Measurements from ENCODE around the gene C2.

Gene C2

DNA sequence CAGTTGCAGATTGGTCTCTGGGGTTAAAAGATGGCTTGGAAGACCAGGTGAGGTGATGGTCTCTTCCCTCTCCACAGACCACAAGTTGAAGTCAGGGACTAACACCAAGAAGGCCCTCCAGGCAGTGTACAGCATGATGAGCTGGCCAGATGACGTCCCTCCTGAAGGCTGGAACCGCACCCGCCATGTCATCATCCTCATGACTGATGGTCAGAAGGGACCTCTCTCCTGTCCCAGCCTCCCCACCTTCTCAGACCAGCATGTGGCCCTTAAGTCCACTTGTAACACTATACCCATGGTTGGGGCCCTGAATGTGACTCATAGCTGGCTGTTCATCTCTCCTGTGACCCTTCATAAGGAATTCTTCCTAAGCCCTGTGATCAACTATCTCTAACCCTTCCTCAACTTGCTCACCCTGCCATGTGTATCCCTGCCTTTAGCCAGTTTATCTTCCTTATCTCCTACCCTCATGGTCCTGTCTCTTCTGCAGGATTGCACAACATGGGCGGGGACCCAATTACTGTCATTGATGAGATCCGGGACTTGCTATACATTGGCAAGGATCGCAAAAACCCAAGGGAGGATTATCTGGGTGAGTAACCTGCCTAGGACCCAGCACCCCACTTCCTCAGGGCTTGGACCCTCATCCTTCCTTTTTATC is 21.4 kb downstream of the C2 start:
- no peak overlapping the region for H3K9ac ChIP-seq (ENCODE audit: low read depth, low read length)
- H3K9me3 ChIP-seq (ENCODE audit: control insufficient read depth, insufficient read depth, low read length), result no peaks in the 10 kb centered on the region
- no peak overlapping the region for H3K4me3 ChIP-seq (ENCODE audit: low read depth, low read length)
- H3K36me3 ChIP-seq (ENCODE audit: control insufficient read depth, insufficient read depth, low read length), result peaks cover 25% of the 10 kb centered on the region
- H3K27me3 ChIP-seq (ENCODE audit: control insufficient read depth, insufficient read depth, low read length), result peaks cover 3% of the 10 kb centered on the region
- H3K4me1 ChIP-seq (ENCODE audit: control insufficient read depth, insufficient read depth, low read length), result peaks cover 2% of the 10 kb centered on the region

DNA sequence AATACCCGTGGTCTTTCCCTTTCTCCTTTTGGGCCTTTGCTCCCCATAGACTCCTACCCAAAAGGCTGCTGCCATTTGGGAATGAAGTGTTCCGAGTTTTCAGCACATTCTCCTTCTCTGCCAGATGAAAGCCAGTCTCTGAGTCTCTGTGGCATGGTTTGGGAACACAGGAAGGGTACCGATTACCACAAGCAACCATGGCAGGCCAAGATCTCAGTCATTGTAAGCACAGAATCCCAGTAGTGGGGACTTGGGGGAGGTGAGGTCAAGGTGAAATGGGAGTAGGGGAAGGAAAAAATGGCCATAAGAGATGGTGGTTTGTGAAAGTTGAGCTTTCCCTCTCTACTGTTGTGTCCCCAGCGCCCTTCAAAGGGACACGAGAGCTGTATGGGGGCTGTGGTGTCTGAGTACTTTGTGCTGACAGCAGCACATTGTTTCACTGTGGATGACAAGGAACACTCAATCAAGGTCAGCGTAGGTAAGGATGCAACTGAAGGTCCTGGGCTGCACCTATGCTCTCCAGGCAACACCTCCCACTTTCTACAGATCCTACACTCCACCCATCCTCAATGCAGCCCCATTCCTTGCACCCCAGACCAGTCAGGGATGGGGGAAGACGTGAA is 22.5 kb downstream of the C2 start:
- Histone ChIP-seq H3K27me3 (ENCODE audit: control insufficient read depth, insufficient read depth, low read length) (no peaks in the 10 kb centered on the region), H3K9me3 (ENCODE audit: control insufficient read depth, insufficient read depth, low read length) (no peaks in the 10 kb centered on the region), H3K4me3 (ENCODE audit: low read depth, low read length) (no peak overlapping the region), H3K9ac (ENCODE audit: low read depth, low read length) (no peak overlapping the region), H3K4me1 (ENCODE audit: control insufficient read depth, insufficient read depth, low read length) (peaks cover 2% of the 10 kb centered on the region), H3K36me3 (ENCODE audit: control insufficient read depth, insufficient read depth, low read length) (peaks cover 36% of the 10 kb centered on the region)

DNA sequence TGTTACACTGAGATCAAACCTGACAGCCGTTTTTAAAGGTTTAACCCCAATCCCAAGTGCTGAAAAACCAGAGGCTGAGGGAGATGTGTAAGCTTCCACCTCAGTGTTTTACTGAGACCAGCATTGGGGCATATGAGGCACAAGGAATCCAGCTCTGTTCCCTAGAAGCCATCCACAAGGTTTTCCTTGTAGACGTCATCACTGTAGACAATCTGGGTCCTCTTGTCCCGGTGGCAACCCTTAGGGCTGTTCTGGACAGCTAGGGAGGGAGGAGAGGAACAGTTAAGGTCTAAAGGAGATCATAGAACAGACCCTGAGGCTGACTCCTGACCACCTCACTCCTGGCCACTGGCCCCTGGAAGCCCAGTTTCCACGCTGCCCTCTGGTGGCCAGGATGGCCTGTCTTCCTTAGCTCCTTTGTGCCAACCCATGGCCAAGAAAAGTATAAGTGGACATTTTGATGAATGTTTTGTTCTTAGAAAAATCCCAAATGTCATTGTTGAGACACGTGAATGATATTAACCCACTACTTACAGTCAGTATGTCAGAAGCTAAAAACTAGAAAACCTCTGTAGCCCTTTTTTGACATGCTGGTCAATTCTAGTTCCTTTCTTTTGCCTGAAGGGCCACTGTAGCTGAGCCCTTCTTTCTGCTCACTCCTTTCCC is 24.8 kb downstream of the C2 start:
- H3K36me3 ChIP-seq (ENCODE audit: control insufficient read depth, insufficient read depth, low read length), result peaks cover 43% of the 10 kb centered on the region
- H3K27me3 ChIP-seq (ENCODE audit: control insufficient read depth, insufficient read depth, low read length), result no peaks in the 10 kb centered on the region
- no peaks in the 10 kb centered on the region for H3K4me1 ChIP-seq (ENCODE audit: control insufficient read depth, insufficient read depth, low read length)
- H3K4me3 ChIP-seq (ENCODE audit: low read depth, low read length), result no peak overlapping the region
- no peaks in the 10 kb centered on the region for H3K9me3 ChIP-seq (ENCODE audit: control insufficient read depth, insufficient read depth, low read length)
- H3K9ac ChIP-seq (ENCODE audit: low read depth, low read length), result no peak overlapping the region

DNA sequence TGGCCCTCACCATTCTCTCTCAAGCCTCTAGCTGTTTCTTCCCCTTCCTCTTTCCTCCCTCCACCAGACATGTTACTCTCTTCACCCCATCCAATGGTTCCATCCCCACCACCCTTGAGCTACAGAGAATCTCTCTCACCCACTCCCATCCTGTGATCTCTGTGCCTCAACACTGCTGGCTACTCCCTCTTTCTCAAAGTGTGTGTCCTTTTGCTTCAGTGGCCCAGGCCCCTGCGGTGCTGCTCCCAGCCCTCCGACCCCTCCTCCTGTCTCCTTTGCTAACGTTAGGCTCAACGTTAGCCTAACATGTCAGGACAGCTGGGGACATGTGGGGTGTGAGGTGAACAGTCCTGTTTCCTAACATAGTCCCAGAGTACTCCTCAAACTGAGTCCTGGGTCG is 25.4 kb downstream of the C2 start:
- Histone ChIP-seq H3K9me3 (ENCODE audit: control insufficient read depth, insufficient read depth, low read length) (no peaks in the 10 kb centered on the region), H3K9ac (ENCODE audit: low read depth, low read length) (no peak overlapping the region), H3K36me3 (ENCODE audit: control insufficient read depth, insufficient read depth, low read length) (peaks cover 43% of the 10 kb centered on the region), H3K4me3 (ENCODE audit: low read depth, low read length) (no peak overlapping the region), H3K27me3 (ENCODE audit: control insufficient read depth, insufficient read depth, low read length) (no peaks in the 10 kb centered on the region), H3K4me1 (ENCODE audit: control insufficient read depth, insufficient read depth, low read length) (no peaks in the 10 kb centered on the region)

DNA sequence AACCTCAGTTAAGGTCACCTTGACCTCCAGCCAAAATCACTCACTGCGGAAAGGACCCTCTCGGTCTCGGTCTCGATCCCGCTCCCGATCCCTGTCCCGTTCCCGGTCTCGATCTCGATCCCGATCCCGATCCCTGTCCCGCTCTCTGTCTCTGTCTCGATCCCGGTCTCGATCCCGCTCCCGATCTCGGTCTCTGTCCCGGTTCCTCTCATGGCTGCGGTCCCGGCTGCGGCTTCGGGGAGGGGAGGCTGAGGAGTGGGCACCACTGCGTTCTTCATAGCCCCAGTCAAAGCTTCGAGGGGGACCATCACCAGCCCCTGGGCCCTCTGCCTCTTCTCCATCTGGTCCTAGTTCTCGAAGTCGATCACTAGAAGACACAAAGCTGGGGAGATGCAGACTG is 27.0 kb downstream of the C2 start:
- no peak overlapping the region for H3K4me3 ChIP-seq (ENCODE audit: low read depth, low read length)
- no peaks in the 10 kb centered on the region for H3K4me1 ChIP-seq (ENCODE audit: control insufficient read depth, insufficient read depth, low read length)
- no peak overlapping the region for H3K9ac ChIP-seq (ENCODE audit: low read depth, low read length)
- H3K36me3 ChIP-seq (ENCODE audit: control insufficient read depth, insufficient read depth, low read length), result peaks cover 43% of the 10 kb centered on the region
- H3K27me3 ChIP-seq (ENCODE audit: control insufficient read depth, insufficient read depth, low read length), result no peaks in the 10 kb centered on the region
- no peaks in the 10 kb centered on the region for H3K9me3 ChIP-seq (ENCODE audit: control insufficient read depth, insufficient read depth, low read length)

DNA sequence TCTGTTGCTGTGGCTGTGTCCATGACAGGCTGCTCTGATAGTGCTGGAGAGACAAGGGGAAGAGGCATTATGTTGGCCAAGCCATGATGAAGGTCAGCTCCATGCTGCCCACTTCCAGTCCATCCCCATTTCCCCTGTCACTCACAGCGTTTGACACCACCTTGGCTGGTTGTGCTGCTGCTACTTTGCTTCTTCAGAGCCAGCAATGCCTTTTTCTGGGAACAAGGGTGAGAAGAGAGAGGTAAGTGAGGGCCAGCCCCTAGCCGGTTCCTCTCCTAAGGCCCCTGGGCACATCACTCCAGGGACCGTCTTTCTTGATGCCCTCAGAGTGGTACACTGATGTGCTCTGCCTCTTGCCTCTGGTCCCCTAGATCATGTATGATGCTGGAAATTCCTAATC is 29.3 kb downstream of the C2 start:
- Histone ChIP-seq H3K27me3 (ENCODE audit: control insufficient read depth, insufficient read depth, low read length) (no peaks in the 10 kb centered on the region), H3K9ac (ENCODE audit: low read depth, low read length) (no peak overlapping the region), H3K9me3 (ENCODE audit: control insufficient read depth, insufficient read depth, low read length) (no peaks in the 10 kb centered on the region), H3K4me1 (ENCODE audit: control insufficient read depth, insufficient read depth, low read length) (no peaks in the 10 kb centered on the region), H3K36me3 (ENCODE audit: control insufficient read depth, insufficient read depth, low read length) (peaks cover 45% of the 10 kb centered on the region), H3K4me3 (ENCODE audit: low read depth, low read length) (no peak overlapping the region)

DNA sequence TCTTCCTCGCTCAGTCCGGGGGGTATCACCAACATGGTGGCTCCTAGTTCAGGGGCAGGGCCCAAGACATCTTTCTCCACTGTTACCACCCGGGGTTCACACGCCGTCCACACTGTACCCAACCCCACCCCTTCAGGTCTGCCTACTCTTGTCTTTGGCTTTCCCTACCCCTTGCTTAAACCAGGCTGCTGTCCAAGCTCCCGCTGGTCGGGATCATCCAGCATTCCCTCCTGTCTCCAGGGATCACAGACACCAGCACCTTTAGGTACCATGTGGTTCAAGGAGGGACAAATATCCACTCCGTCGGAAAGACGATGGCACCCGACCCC is 30.9 kb downstream of the C2 start:
- H3K36me3 ChIP-seq (ENCODE audit: control insufficient read depth, insufficient read depth, low read length), result peaks cover 46% of the 10 kb centered on the region
- H3K9ac ChIP-seq (ENCODE audit: low read depth, low read length), result peak overlapping the region; percentile 41

DNA sequence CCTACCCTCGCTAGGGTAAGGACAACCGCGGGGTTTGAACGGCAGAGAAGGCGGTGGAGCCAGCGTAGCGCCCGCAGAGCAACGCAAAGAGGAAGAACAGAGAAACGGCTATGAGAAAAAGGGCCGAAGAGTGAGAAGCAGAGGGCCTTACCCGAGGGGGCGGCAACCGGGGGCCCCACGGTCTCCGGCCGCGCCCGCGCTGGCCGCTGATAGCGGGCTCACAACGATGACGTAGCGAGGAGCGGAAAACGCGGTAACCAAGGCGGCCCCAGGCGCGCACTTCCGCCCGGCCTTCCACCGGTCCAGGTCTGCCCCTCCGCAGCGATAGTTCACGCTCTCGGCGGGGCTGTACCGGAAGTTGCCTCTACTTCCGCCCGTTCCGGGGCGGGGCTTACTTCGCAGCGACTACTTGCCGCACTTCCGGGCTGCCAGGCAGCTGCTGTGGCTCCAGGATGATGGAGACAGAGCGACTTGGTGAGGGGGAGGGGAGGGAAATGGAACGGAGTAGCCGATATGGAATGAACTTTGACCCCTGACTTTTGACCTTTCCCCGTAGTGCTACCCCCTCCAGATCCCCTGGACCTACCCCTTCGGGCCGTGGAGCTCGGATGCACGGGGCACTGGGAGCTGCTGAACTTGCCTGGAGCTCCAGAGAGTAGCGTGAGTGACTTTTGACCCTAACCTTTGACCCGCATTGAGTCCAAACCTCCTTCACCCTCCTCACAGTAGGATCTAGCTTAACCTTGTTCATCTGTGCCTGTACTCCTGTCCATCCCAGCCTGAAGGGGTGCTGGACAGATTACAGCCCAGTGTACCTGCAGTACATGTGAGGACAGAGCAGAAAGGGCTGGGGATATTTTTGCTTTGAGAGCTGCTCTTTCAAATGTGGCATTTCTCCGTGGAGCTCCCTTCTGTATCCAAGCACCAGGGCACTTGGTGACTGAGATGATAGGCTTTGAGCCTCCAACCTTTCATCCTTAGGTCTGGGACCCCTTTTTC is 31.5 kb downstream of the C2 start, which contains the start of the genes NELFE and SKIC2:
NELFE (minus strand) TSS at position 231 of the 999 bp plus-strand sequence. CDS start 525 bp downstream, outside the sequence.
SKIC2 (plus strand) TSS at position 435 of the 999 bp plus-strand sequence; CDS start at position 453, 18 bp downstream.
- no peaks in the 10 kb centered on the region for H3K9me3 ChIP-seq (ENCODE audit: control insufficient read depth, insufficient read depth, low read length)
- H3K27me3 ChIP-seq (ENCODE audit: control insufficient read depth, insufficient read depth, low read length), result no peaks in the 10 kb centered on the region
- H3K4me3 ChIP-seq (ENCODE audit: low read depth, low read length), result peak within 1 kb of the TSS; percentile 92
- peaks cover 46% of the 10 kb centered on the region for H3K36me3 ChIP-seq (ENCODE audit: control insufficient read depth, insufficient read depth, low read length)
- no peaks in the 10 kb centered on the region for H3K4me1 ChIP-seq (ENCODE audit: control insufficient read depth, insufficient read depth, low read length)
- H3K9ac ChIP-seq (ENCODE audit: low read depth, low read length), result peak within 1 kb of the TSS; percentile 87

More for the DNA sequence above, 30.9 kb downstream of the C2 start:
- Histone ChIP-seq H3K27me3 (ENCODE audit: control insufficient read depth, insufficient read depth, low read length) (no peaks in the 10 kb centered on the region), H3K4me1 (ENCODE audit: control insufficient read depth, insufficient read depth, low read length) (no peaks in the 10 kb centered on the region), H3K4me3 (ENCODE audit: low read depth, low read length) (peak overlapping the region; percentile 92), H3K9me3 (ENCODE audit: control insufficient read depth, insufficient read depth, low read length) (no peaks in the 10 kb centered on the region)

DNA sequence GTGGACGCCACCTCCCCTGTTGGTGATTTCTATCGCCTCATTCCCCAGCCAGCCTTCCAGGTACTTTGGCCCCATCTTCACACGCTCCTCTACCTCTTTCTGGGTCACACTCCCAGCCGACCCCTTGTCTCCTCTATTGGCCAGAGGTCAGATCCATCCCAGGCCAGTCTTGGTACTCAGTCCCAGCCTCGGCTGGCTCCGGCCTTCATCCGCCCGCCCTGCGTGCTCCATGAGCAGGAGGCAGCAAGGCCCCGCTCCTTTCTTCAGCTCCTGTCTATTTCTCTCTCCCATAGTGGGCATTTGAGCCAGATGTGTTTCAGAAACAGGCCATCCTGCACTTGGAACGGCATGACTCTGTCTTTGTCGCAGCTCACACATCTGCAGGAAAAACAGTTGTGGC is 34.1 kb downstream of the C2 start:
- H3K9ac ChIP-seq (ENCODE audit: low read depth, low read length), result no peak overlapping the region
- peaks cover 43% of the 10 kb centered on the region for H3K36me3 ChIP-seq (ENCODE audit: control insufficient read depth, insufficient read depth, low read length)
- no peaks in the 10 kb centered on the region for H3K4me1 ChIP-seq (ENCODE audit: control insufficient read depth, insufficient read depth, low read length)
- H3K27me3 ChIP-seq (ENCODE audit: control insufficient read depth, insufficient read depth, low read length), result no peaks in the 10 kb centered on the region
- no peak overlapping the region for H3K4me3 ChIP-seq (ENCODE audit: low read depth, low read length)
- H3K9me3 ChIP-seq (ENCODE audit: control insufficient read depth, insufficient read depth, low read length), result no peaks in the 10 kb centered on the region

DNA sequence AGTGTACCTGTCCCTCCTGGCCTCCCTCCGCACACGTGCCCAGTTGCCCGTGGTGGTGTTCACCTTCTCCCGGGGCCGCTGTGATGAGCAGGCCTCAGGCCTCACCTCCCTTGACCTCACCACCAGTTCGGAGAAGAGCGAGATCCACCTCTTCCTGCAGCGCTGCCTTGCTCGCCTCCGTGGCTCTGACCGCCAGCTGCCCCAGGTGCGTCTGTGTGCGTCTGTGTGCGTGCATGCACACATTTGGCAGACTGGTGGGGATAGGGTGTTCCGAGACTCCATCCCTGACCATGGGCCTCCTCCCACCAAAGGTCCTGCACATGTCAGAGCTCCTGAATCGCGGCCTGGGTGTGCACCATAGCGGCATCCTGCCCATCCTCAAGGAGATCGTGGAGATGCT is 36.4 kb downstream of the C2 start:
- H3K36me3 ChIP-seq (ENCODE audit: control insufficient read depth, insufficient read depth, low read length), result peaks cover 61% of the 10 kb centered on the region
- no peaks in the 10 kb centered on the region for H3K4me1 ChIP-seq (ENCODE audit: control insufficient read depth, insufficient read depth, low read length)
- H3K9me3 ChIP-seq (ENCODE audit: control insufficient read depth, insufficient read depth, low read length), result no peaks in the 10 kb centered on the region
- no peak overlapping the region for H3K9ac ChIP-seq (ENCODE audit: low read depth, low read length)
- no peak overlapping the region for H3K4me3 ChIP-seq (ENCODE audit: low read depth, low read length)
- H3K27me3 ChIP-seq (ENCODE audit: control insufficient read depth, insufficient read depth, low read length), result no peaks in the 10 kb centered on the region

DNA sequence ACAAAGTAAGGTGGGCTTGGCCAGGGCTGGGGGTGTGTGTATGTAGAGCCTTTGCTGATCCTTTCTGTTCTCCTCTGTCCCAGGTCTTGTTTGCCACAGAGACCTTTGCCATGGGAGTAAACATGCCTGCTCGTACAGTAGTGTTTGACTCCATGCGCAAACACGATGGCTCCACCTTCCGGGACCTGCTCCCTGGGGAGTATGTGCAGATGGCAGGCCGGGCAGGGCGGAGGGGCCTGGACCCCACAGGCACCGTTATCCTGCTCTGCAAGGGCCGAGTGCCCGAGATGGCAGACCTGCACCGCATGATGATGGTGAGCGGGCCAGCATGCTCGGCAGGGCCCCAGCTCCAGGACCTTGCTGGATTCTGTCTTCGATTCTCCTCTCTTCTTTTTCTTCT is 38.2 kb downstream of the C2 start:
- no peaks in the 10 kb centered on the region for H3K4me1 ChIP-seq (ENCODE audit: control insufficient read depth, insufficient read depth, low read length)
- H3K9me3 ChIP-seq (ENCODE audit: control insufficient read depth, insufficient read depth, low read length), result no peaks in the 10 kb centered on the region
- no peak overlapping the region for H3K4me3 ChIP-seq (ENCODE audit: low read depth, low read length)
- H3K27me3 ChIP-seq (ENCODE audit: control insufficient read depth, insufficient read depth, low read length), result no peaks in the 10 kb centered on the region
- H3K9ac ChIP-seq (ENCODE audit: low read depth, low read length), result no peak overlapping the region
- H3K36me3 ChIP-seq (ENCODE audit: control insufficient read depth, insufficient read depth, low read length), result peaks cover 68% of the 10 kb centered on the region

Data from iPS-15b (cell line).